Fibroblast of the aortic adventitia (primary cell): ENCODE results near the gene TNFRSF13B. TPM values are rescaled to one million over a fixed set of nuclear protein-coding genes. Genes with fewer than 3 reads are reported as not detected.

Experiments used
- DNase-seq: peaks from one replicate; pipeline ENCODE4 v3.0.0-alpha.2; 2010; ENCODE audit warnings: low read depth
- H3K4me3 ChIP-seq: 2 replicates; pipeline ENCODE4 v1.5.1; 2011; ENCODE audit warnings: low read depth, mild to moderate bottlenecking, control low read depth, low read length, moderate library complexity
- total RNA-seq: library from RNA; depleted of rRNA; stranded (reverse); fragments of >200 nt; gene quantifications from 2 replicates; pipeline ENCODE4 v1.2.3, GENCODE V29; 2012; ENCODE audit warnings: low replicate concordance
- TF ChIP-seq, protein P1 (sequence below): IDR thresholded peaks from 2 replicates; pipeline ENCODE4 v1.5.1; 2011; ENCODE audit warnings: mild to moderate bottlenecking, low read length, control low read depth, inconsistent platforms; ENCODE audit not compliant: insufficient read depth

TNFRSF13B gene
- total RNA-seq, 1 donor: not detected

- TF ChIP-seq, protein P1, sequence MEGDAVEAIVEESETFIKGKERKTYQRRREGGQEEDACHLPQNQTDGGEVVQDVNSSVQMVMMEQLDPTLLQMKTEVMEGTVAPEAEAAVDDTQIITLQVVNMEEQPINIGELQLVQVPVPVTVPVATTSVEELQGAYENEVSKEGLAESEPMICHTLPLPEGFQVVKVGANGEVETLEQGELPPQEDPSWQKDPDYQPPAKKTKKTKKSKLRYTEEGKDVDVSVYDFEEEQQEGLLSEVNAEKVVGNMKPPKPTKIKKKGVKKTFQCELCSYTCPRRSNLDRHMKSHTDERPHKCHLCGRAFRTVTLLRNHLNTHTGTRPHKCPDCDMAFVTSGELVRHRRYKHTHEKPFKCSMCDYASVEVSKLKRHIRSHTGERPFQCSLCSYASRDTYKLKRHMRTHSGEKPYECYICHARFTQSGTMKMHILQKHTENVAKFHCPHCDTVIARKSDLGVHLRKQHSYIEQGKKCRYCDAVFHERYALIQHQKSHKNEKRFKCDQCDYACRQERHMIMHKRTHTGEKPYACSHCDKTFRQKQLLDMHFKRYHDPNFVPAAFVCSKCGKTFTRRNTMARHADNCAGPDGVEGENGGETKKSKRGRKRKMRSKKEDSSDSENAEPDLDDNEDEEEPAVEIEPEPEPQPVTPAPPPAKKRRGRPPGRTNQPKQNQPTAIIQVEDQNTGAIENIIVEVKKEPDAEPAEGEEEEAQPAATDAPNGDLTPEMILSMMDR: no peak
- DNase-seq: peak; percentile 21
- no peak overlapping the region for H3K4me3 ChIP-seq
These were observed 30.6 kb downstream of the TNFRSF13B start for GRCh38 chr17:16941072-16942036.

- TF ChIP-seq, protein P1: no peak
- no peak overlapping the region for H3K4me3 ChIP-seq
- no peak for DNase-seq
These were observed 31.6 kb downstream of the TNFRSF13B start for GRCh38 chr17:16940116-16940881.

DNA sequence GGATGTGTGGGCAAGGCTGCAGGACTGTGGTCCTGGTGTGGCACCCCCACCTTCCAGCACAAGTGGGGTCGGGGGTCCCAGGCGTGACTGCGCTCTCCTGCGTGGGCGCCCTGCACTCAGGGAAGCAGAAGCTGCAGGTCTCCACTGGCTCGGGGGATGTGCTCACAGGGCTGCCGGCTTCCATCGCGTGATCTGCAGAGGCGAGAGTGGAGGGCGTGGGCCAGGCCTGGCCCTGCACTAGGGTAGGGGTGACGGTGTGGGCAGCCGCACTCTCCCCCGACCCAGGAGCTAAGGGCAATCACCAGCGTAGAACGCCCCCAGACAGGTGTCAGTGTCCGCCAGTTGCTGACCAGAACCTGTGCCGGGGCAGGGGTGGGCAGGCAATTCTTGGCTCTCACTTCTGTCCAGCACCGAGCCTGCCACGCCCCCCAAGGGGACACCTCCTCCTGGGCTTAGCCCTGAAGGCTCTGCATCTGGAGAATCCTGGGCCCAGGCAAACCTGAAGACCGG is 32.3 kb downstream of the TNFRSF13B start:
- H3K4me3 ChIP-seq: no peak overlapping the region

DNA sequence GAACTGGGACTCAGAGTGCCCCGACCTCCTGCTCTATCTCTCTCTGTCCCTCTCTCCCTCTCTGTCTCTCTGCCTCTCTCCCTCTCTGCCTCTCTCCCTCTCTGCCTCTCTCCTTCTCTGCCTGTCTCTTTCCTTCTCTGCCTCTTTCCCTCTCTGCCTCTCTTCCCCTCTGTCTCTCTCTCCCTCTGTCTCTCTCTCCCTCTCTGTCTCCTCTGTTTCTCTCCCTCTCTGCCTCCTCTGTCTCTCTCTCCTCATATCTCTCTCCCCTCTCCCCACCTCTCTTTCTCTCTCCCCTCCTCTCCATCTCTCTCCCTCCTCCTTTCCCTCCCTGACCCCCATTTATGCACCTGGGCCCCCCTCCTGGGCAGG is 32.7 kb downstream of the TNFRSF13B start:
- no peak overlapping the region for H3K4me3 ChIP-seq
- TF ChIP-seq, protein P1: no peak
- DNase-seq: no peak

More for the DNA sequence above, 32.3 kb downstream of the TNFRSF13B start:
- TF ChIP-seq, protein P1: no peak
- DNase-seq: no peak

DNA sequence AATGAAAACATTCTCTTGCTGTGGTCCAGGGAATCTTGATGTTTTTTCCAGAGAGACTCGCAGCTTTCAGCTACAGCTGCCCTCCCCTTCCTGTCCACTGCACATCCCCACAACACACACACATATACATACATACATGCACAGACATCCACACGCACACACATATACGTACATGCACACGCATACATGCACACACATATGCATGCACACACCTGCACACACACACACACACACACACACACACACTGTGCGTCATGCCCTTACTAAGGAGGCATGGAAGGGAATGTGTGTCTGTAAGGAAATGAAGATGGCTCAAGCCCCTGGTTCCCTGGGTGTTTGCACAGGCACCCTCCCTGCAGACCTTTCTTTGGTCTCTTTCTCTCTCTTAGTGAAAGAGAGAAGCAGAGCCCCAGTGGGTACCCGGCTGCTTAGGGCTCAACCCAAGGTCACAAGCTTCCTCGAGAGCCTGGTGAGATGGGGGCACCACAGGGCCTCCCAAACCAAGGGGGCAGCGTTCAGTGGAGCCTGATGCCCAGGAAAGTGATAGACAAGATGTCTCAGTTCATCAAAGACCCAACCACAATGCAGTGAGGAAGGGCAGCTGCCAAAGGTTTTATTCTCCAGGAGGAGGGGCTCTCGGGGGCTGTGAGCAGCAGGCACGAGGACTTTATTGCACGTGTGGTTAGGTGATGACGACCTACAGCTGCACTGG is 33.3 kb downstream of the TNFRSF13B start:
- no peak for DNase-seq

DNA sequence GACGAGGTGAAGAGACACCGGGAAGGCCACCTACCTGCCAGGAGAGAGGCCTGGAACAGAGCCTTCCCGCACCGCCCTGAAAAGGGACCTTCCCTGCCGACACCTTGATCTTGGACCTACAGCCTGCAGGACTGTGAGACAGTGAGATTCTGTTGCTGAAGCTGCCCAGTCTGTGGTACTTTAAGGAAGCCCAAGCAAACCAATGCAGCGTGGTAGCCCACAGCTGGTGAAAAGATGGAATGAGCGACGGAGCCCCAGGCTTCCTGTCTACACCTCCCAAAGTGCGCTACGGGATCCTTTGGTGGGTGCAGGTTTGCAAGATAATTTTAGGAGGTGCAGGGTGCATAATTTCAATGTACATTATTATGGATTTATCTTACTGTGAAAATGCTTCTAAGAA is 33.9 kb downstream of the TNFRSF13B start:
- no peak for DNase-seq
- H3K4me3 ChIP-seq: no peak overlapping the region
- TF ChIP-seq, protein P1: no peak

More for the DNA sequence above, 33.3 kb downstream of the TNFRSF13B start:
- no peak overlapping the region for H3K4me3 ChIP-seq
- TF ChIP-seq, protein P1: no peak
